Measurements from ENCODE around the gene GAB1. TPM values are rescaled to one million over a fixed set of nuclear protein-coding genes. Genes with fewer than 3 reads are reported as not detected.

The GAB1 gene
- total RNA-seq, 3 donors from 2014 or later (not counting 1 experiment from before 2014, with no cell fraction given), result 11.5 to 25.4 (median 11.9) TPM

GRCh38 chr4:143335979-143336780 lies 496 bp upstream of the GAB1 start:
- peak; percentile 46 to 67 (median 55) for ATAC-seq
- H3K4me1 Mint-ChIP-seq, result peaks cover 11 to 22% of the 10 kb centered on the region in 2 donors
- H3K36me3 Mint-ChIP-seq, result no peaks in the 10 kb centered on the region
- Histone ChIP-seq H3K36me3 (ENCODE audit: control insufficient read depth, insufficient read depth, low read length) (no peaks in the 10 kb centered on the region), H3K4me3 (ENCODE audit: low read length) (peak overlapping the region; percentile 54), H3K27ac (ENCODE audit: low read length) (peak overlapping the region; percentile 52), H3K9me3 (ENCODE audit: control insufficient read depth, insufficient read depth, low read length) (no peaks in the 10 kb centered on the region), H3K4me1 (ENCODE audit: control insufficient read depth, insufficient read depth, low read length) (peaks cover 15% of the 10 kb centered on the region), H3K27me3 (ENCODE audit: control insufficient read depth, insufficient read depth, low read length) (no peaks in the 10 kb centered on the region)
- peak overlapping the region; percentile 98 for H3K4me3 Mint-ChIP-seq
- H3K9me3 Mint-ChIP-seq, result no peaks in the 10 kb centered on the region
- H3K27ac Mint-ChIP-seq, result peak overlapping the region in 1 of 2 donors; percentile 76
- intact Hi-C loops (cut with micrococcal nuclease), result no loop called here
- TF ChIP-seq CTCF (IDR thresholded peaks at IDR 0.05), result no peak
- DNase-seq, result peak; percentile 3 to 29
- peaks cover 7 to 9% of the 10 kb centered on the region in 2 donors for H3K27me3 Mint-ChIP-seq (ENCODE audit: low read depth in 2 of 2)
- under 1% methylated on average over 85 of the region's 85 CpGs for WGBS (ENCODE audit: insufficient coverage)

GRCh38 chr4:143337600-143338287 lies 1.1 kb downstream of the GAB1 start:
- Histone ChIP-seq H3K36me3 (ENCODE audit: control insufficient read depth, insufficient read depth, low read length) (no peaks in the 10 kb centered on the region), H3K9me3 (ENCODE audit: control insufficient read depth, insufficient read depth, low read length) (no peaks in the 10 kb centered on the region), H3K4me3 (ENCODE audit: low read length) (peak overlapping the region; percentile 54), H3K27me3 (ENCODE audit: control insufficient read depth, insufficient read depth, low read length) (no peaks in the 10 kb centered on the region), H3K4me1 (ENCODE audit: control insufficient read depth, insufficient read depth, low read length) (peaks cover 15% of the 10 kb centered on the region), H3K27ac (ENCODE audit: low read length) (peak overlapping the region; percentile 37)
- Mint-ChIP-seq H3K27ac (peak overlapping the region; percentile 68 to 73), H3K4me1 (peaks cover 11 to 22% of the 10 kb centered on the region in 2 donors), H3K36me3 (no peaks in the 10 kb centered on the region), H3K4me3 (peak overlapping the region; percentile 98), H3K9me3 (no peaks in the 10 kb centered on the region), H3K27me3 (ENCODE audit: low read depth in 2 of 2) (peaks cover 5 to 7% of the 10 kb centered on the region in 2 donors)
- no peak for TF ChIP-seq CTCF (IDR thresholded peaks at IDR 0.05)
- intact Hi-C loops (cut with micrococcal nuclease), result loop anchor here (2.0 kb wide), 1 partner anchor 17 kb away; no protein-coding TSS in a partner anchor
- ATAC-seq (no peak), DNase-seq (no peak)
- 1% methylated on average over 23 of the region's 25 CpGs for WGBS (ENCODE audit: insufficient coverage)

- intact Hi-C loops (cut with micrococcal nuclease), result loop anchor here (2.0 kb wide), 1 partner anchor 16 kb away; no protein-coding TSS in a partner anchor
- peak overlapping the region; percentile 98 for H3K4me3 Mint-ChIP-seq
- Histone ChIP-seq H3K27me3 (ENCODE audit: control insufficient read depth, insufficient read depth, low read length) (no peaks in the 10 kb centered on the region), H3K4me3 (ENCODE audit: low read length) (peak overlapping the region; percentile 54), H3K4me1 (ENCODE audit: control insufficient read depth, insufficient read depth, low read length) (peaks cover 15% of the 10 kb centered on the region), H3K9me3 (ENCODE audit: control insufficient read depth, insufficient read depth, low read length) (no peaks in the 10 kb centered on the region), H3K27ac (ENCODE audit: low read length) (no peak overlapping the region), H3K36me3 (ENCODE audit: control insufficient read depth, insufficient read depth, low read length) (no peaks in the 10 kb centered on the region)
- no peak for ATAC-seq
- H3K27me3 Mint-ChIP-seq (ENCODE audit: low read depth in 2 of 2), result peaks cover 5 to 7% of the 10 kb centered on the region in 2 donors
- H3K9me3 Mint-ChIP-seq, result no peaks in the 10 kb centered on the region
- no peak for DNase-seq
- peaks cover 11 to 22% of the 10 kb centered on the region in 2 donors for H3K4me1 Mint-ChIP-seq
- H3K27ac Mint-ChIP-seq, result peak overlapping the region in 1 of 2 donors; percentile 68
- WGBS (ENCODE audit: insufficient coverage), result 67% methylated on average over 2 of the region's 5 CpGs
- no peak for TF ChIP-seq CTCF (IDR thresholded peaks at IDR 0.05)
- H3K36me3 Mint-ChIP-seq, result no peaks in the 10 kb centered on the region
Observed at GRCh38 chr4:143338313-143338712, 1.6 kb downstream of the GAB1 start.
